Measurements from ENCODE around the gene EML5.
"Not testable (repeated sequence)": the region's sequence is repeated elsewhere in the genome, so short reads cannot be mapped to it uniquely, and the experiment has no call there.

Gene EML5

DNA sequence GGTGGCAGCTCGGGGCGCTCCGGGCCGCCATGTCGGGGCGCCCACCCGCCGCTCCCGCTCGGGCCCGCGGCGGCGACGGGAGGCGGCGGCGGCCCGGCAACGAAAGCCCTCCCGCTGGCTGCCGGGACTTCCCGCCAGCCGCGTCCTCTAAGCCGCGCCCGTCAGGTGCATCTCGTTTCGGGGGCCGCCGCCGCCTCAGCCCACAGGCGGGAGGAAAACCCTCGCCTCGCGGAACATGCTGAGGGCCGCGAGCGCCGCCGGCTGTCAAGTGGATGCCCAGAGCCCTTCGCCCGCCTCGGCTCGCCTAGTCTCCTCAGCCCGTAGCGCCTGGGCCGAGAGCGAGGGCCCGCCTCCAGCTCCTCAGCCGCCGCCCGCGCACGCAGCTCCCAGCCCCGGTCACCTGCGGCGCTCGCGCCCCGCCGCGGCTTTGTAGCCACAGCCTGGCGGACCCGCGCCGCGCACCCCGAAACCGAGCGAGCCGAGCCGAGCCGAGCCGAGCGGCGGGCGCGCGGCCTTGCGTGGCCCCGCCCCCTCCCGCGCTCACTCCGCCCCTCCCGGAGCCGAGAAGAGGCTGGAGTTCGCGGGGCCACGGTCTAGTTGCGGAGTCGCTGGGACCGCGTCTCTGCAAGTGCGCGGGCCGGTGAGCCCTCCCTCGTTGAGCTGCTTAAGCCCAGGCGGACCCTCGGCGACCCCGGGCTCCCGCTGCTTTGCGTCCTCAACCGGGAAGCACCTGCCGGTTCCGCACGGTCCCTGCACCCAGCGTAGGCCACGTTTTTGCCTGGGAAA is at the start of gene EML5:
TSS of gene EML5 (minus strand) at position 481 of the 786 bp plus-strand sequence. CDS start at position 31, 450 bp downstream.
- DNase-seq = peak in 55 of 56 donors; percentile 13 to 89 (median 77)

DNA sequence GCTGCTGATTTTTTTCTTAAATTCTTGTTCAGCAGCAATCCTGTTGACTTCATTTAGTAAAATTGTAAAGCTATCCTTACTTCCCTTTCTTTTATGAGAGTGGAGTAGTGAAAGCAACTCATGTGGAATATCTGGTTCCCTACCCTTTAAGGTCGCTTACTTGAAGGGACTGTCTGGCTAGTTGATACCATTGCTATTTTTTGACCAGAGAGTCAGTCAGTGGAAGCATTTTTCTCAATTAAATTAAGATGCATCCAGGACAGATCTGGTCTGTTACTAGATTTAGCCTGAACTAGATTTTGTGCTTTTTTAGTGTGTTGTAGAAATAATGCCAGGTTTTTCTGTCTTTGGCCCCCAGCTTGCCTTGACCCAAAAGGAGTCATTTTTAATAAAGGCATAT is 49.7 kb upstream of the EML5 start:
- no peak for DNase-seq

DNA sequence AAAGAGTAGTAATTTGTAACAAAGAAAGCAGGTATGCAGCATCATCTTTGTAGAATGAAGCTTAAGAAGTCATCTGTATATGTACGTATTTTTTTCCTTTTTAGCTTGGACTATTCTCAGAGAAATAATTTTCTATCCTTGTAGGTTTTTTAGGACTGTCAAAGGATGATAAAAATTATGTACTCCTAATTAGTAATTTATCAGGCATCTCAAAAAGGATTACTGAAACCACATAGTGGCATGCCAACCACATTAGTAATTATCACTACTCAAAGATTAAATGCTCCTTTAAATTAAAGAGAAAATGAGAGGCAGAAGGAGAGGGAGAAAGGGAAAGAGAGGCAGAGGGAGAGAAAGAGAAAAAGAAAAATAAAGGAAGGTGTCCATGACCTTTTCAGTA is 49.0 kb upstream of the EML5 start:
- no peak for DNase-seq

DNA sequence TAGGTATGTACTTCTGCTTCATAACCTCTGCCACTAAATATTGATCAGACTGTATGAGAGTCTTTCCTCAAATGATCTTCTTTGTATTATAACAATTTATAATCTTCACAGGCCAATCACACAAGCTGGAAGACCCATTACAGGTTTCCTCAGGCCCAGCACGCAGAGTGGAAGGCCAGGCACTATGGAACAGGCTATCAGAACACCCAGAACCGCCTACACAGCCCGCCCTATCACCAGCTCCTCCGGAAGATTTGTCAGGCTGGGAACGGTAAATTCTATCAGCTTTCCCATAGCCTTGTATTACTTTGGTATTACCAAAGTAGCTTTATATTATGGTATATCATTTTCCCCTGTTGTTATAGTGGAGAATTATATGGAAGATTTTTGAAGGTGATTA is 48.2 kb upstream of the EML5 start:
- no peak for DNase-seq

DNA sequence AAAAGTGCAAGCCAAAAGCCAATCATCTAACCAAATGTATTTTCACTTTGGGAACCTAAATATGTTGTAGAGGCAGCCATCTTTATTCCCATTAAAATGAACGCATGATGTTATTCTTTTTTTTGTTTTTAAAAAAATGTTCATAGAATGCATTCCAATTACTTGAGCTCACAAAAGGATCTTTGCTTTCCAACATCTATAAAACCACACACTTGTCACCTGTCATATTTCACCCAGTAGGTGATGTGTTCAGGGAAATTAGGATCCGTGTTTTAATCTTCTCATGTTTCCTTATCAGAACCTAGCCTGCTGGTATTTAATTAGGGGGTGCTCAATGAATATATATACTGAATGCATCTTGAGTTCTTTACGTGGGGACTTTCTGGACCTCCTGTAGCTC is 45.3 kb upstream of the EML5 start:
- no peak for DNase-seq

DNA sequence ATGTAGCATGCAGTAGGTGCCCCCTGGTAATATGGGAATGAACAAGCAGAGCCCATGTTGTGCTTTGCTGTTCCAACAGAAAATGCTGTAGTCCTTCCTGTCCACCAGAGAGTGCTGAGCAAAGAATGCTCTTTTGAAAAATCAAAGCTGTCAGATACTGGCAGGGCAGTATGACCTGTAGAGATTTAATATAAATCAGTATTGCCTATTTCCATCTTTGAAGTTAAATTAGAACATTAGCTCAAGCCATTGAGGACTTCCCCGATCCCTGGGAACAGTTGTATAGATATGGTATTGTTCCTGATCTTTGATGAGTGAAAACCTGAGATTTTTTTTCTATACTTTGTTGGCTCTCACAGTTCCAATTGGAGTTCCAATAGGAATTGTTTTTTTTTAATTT is 44.7 kb upstream of the EML5 start:
- DNase-seq = no peak

DNA sequence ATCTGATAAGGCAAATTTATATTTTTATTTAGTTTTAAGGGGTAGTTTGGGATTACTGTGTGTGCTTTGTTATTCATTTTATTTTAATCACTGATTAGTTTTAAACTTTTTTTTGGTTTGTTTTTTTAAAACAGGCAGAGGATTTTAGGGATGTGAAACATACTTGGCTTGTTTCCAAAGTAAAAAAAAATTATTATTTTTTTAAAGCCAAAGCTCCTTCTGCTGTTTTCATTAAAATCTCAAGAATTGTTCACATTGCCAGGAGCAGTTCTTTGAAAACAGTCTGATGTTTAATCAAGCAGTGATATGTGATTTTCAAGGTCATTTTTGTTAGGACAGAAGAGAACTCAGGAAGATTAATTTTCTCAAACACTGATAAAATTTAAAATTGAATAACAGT is 42.9 kb upstream of the EML5 start:
- no peak for DNase-seq

DNA sequence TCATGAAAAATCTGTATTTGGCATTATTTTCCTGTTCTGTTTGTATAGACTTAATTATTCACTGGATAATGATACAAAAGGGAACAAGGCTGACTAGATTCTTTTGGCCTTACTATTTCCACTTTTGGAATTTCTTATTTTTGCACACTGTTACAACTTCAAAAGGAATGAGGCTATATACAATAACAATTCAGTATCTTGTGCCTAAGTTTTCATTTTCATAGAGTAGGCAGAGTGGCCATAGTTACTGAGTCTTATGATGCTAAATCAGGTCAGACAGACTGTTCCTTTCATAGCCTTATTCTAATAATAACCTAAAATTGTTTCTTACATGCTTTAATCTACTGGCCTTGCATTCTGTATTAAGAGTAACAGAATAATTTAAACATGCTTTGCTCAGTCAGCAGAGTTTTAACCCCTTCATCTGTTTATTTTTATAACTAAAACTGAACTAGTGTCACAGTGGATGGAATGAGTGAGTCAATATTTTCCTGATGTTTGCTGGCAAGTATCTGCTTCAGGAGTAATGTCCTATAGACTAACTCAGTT is 42.2 kb upstream of the EML5 start:
- no peak for DNase-seq

DNA sequence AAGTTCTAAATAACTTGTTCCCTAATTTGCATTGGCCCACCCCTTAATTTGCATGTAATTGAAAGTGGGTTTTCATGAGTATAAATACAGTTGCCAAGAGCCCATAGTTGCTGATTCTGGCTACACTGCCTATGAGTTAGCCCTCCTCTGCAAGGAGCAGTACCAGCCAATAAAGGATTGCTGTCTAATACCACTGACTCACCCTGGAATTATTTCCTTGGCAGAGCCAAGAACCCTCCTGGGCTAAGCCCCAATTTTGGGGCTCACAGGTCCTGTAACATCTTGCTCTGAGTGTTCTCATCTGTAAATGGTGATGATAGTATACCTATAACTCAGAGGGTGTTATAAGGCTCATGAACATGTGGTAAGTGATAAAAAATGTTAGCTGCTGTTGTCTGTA is 38.5 kb upstream of the EML5 start:
- DNase-seq = no peak

DNA sequence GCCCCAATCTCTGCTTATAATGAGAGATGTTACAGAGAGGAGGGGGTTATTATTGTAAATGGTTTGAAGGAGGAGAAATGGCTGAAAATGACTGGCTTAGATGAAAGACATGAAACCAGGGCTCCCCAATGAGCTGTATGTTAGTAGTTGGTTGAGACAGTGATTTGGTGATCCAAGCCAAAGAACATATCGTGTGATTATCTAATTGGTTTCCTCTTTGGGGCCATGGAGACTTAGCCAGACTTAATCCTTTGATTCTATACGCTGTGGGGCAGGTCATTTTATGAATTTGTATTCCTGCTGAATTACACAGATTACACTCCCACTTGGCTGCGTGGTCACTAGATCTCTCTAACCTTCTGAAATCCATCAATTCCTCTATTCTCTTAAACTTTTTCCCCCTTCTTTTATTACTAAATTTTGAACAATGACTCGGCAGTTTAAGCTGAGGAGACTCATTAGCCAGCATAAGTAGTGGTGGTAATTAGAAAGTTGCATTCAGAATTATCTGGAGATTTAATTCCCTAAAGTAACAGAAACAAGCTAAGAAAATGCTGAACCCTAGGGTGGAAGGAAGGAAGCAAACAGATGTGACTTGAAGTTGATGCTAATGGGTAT is 37.0 kb upstream of the EML5 start:
- no peak for DNase-seq

DNA sequence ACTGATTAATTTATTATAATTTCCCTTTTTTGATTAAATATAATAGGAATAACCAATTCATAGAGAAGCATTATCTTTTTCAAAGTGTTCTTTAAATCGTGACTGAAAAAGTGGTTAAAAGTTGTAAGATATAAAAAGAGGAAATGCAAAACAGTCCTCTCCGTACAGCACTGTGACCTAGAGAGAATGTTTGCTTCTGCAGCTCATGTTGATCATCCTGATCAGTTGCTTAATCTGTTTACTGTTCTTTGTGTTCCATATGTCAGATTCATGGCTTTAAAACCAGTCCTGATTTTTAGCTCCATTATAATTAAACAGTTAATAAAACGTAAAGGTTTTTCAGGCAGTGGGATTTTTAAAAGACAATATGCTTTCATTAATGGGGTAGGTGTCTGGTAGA is 36.4 kb upstream of the EML5 start:
- no peak for DNase-seq

DNA sequence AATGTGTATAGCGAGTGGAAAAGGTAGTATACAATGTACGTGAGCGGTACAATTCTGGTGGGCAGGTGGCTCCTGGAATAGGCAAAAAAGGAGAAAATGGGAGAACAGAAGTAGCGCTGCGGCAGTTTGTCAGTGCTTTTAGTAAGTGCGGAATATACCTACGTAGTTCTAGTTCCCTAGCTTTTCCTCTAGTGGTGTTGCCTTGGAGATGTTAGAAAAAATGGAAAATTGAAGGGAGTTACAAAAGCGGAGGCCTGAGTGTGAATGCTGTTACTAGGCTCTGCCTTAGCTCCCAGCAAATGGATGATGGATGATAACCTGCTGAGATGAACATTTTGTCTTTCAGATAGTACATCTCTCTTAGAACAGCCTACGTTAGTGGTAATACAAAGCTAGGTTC is 32.8 kb upstream of the EML5 start:
- DNase-seq = peak in 15 of 56 donors; percentile 2 to 55 (median 17)

DNA sequence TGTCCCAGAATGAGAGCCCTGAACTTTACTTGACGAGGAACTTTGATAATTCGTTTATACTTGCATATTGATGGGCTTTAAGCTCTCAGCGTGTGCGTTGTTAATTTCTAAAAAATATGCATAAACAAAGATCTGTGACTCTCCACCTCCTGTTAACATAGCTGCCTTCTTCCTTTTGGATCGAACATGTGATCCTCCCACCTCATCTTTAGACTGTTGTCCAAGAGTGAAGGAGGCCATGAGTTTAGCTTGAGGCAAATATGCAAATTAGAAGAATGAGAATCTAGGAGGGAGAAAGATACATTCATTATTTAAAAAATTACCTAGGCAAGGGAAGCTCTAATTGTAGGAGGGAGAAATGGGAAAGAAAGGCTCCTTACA is 32.3 kb upstream of the EML5 start:
- no peak for DNase-seq

DNA sequence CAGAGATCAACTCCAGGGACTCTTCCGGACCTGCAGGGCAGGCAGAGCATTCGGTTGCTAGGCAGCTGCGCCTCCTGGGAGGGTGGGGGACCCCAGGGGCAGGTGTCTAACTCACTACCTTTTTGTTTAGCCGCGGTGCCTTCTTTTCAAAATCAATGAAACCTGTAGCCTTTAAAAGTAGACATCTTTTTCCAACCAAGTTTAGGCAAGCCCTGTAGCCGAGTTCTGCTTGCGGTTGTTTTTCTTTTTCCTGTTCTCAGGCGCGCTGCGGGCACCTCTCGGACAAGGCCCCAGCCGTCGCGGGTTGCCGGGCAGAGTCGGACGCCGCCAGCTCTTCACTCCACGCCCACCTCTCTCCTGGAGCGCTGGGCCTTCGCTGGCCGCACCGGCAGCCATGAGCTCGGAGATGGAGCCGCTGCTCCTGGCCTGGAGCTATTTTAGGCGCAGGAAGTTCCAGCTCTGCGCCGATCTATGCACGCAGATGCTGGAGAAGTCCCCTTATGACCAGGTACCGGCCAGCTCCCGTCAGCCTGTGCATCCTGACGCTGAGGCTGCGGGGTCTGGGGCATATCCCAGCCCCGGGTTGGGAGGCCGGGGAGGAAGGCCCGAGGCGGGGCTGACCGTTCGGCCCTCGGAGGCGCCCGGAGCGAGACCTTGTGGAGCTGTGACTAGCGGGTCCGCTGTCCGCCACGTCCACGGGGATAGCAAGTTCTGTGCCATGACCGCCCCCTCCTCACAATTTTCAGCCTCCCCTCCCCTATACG is 31.7 kb upstream of the EML5 start, which contains the start of gene TTC8:
TSS of gene TTC8 (plus strand) at position 338 of the 764 bp plus-strand sequence. CDS start at position 395, 57 bp downstream.
- peak in 55 of 56 donors; percentile 5 to 95 (median 78) for DNase-seq

DNA sequence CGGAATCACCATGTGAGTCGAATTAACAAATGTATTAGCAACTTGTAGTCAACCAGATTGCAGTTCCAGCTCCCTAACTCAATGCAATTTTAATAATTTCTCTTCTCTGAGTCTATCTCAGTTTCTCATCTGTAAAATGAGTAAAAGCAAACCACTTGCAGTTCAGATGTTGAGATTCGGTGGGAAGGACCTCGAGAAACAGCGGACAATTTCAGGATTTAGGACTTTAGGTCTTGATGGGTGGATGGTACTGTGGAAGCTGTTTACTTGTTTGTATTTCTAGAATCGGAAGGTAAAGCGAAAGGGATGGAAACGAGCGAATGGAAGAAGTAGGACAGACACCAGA is 31.2 kb upstream of the EML5 start:
- no peak for DNase-seq

DNA sequence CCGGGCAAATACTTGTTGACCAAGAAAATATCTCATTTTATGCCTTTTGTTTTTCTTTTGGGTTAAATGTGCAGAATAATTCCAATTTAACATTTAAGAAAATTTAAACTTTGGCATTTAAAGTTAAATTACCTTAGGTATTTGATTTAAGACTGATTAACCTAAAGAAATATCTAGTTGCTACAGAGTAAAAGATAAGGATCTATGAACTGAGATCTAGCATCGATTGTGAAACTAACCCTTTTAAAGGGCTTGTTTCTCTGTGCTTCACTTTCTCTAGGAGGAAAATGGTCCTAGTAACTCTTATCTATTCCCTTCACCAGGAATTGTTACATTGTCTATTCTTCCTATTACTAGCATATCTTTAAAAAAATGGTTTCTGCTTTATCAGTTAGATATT is 29.1 kb upstream of the EML5 start:
- no peak for DNase-seq

DNA sequence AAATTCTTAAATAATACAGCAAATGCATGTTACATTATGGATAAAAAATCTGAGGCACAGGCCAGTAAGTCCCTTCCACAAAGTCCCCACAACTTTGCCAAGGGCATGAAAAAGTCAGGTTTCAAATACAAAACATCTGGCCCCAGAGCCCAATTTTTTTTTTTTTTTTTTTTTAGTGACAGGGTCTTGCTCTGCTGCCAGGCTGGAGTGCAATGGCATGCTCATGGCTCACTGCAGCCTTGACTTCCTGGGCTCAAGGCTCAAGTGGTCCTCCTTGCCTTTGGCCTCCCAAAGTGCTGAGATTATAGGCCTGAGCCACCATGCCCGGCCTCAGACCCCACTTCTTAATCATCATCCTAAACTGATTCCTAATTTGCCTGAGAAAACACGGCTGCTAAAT is 28.6 kb upstream of the EML5 start:
- no peak for DNase-seq

DNA sequence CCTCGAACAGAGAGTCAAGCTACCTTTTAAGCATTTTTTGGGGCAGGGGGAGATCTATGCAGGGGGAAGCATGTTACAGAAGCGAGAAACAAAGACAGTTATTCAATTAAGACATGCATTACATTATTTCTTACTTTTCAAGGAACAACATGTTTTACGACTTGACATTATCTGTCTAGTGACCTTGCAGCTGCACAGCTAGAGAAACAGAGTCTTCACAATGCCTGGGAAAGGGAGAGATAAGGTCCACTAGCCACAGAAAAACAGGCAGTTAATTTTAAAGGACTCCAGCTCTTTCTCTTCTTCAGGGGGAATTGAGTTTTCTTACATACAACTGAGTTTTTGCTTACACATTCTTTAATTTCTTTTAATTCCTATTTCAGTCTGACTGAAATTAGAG is 26.9 kb upstream of the EML5 start:
- not testable (repeated sequence) for DNase-seq

DNA sequence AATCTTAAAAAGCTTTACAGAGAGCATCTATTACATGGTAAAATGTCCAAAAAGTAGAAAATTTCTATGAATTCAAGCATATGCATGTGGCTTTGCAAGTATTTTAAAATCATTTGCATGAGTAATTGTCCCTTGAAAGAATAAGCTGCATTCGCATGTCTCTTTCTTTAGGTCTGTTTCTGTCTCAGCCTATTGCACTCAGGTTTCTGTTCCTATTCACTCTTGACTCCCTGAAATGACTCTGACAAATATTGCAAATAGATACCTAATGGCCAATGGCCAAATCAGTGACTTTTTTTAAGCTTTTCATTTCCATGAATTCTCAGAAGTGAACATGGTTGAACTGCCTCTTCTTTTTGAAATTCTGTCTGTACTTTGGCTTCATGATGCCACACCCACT is 25.3 kb upstream of the EML5 start:
- DNase-seq = no peak

DNA sequence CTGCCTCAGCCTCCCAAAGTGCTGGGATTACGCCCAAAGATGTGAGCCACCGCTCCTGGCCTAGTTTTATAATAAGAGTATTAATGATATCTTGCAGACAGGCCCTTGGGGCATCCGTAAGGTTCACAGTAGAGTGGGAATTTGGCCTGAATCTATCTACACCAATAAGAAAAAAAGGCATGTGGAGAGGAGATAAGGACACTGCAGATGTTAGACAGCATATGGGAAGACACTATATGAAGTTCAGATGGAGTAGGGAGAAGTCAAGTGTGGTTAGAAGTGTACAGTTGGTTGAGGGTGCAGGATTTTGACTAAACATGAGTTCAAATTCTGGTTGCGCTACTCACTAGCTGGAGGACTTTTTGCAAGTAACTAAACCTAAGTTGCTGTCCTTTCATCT is 23.2 kb upstream of the EML5 start:
- DNase-seq = no peak

DNA sequence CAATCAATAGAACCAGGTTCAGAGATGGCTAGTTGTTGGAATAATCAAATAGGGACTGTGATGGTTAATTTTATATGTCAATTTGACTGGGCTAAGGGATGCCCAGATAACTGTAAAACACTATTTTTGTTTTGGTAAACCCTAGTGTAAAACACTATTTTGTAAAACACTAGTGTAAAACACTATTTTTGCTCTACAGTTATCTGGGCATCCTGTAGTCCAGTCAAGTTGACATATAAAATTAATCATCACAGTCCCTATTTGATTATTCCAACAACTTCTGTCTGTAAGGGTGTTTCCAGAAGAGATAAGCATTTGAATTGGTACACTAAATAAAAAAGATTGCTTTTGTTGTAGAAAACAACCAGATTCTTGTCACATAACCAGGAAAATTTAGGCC is 15.6 kb upstream of the EML5 start:
- DNase-seq = no peak

DNA sequence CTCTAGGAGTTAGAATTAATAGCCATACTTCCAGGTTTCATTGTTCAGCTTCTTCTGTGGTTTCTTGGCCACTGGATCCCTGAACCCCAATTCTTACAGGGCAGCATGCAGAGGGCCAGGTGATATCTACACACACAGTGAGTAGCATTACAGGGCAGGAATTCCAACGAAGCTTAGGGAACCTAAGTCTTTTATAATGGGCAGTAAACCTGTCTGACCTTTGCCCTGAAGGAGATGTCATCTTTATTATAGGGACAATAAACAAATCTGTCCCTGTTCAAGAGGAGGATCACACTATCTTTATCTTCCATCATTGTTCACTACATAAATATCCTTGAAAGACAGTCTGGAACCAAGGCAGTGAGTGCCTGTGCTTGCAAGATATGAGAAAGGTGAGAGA is 11.7 kb upstream of the EML5 start:
- DNase-seq = no peak

Measured in nucleus accumbens (tissue), 56 donors.